GM21529 (cell line): Measurements from ENCODE around the gene SLC39A12.

Source experiments
- ATAC-seq: cut with Tn5 transposase; IDR thresholded peaks from one replicate; pipeline ENCODE4 v1.9.1; 2021; ENCODE audit not compliant: unreplicated experiment

SLC39A12 gene

GRCh38 chr10:18044976-18045720, 93.4 kb downstream of the SLC39A12 start:
- ATAC-seq: no peak

GRCh38 chr10:18056583-18056982, 104.9 kb downstream of the SLC39A12 start:
- no peak for ATAC-seq

- ATAC-seq: no peak
Observed at GRCh38 chr10:18059826-18060559, 108.3 kb downstream of the SLC39A12 start.

GRCh38 chr10:18066947-18067346, 115.2 kb downstream of the SLC39A12 start:
- no peak for ATAC-seq

GRCh38 chr10:18068401-18068800, 116.7 kb downstream of the SLC39A12 start:
- ATAC-seq: no peak

- no peak for ATAC-seq
Observed at GRCh38 chr10:18071591-18071990, 119.9 kb downstream of the SLC39A12 start.

GRCh38 chr10:18073314-18073713, 121.6 kb downstream of the SLC39A12 start:
- no peak for ATAC-seq

- ATAC-seq: no peak
Observed at GRCh38 chr10:18075881-18076280, 124.2 kb downstream of the SLC39A12 start.

- ATAC-seq: no peak
Observed at GRCh38 chr10:18079665-18080295, 128.1 kb downstream of the SLC39A12 start.

- no peak for ATAC-seq
Observed at GRCh38 chr10:18082381-18082780, 130.7 kb downstream of the SLC39A12 start.

GRCh38 chr10:18085855-18086254, 134.1 kb downstream of the SLC39A12 start:
- ATAC-seq: no peak

GRCh38 chr10:18086746-18087145, 135.0 kb downstream of the SLC39A12 start:
- no peak for ATAC-seq

- no peak for ATAC-seq
Observed at GRCh38 chr10:18087355-18087754, 135.6 kb downstream of the SLC39A12 start.
